ENCODE results near the gene H6PD.

Gene H6PD

DNA sequence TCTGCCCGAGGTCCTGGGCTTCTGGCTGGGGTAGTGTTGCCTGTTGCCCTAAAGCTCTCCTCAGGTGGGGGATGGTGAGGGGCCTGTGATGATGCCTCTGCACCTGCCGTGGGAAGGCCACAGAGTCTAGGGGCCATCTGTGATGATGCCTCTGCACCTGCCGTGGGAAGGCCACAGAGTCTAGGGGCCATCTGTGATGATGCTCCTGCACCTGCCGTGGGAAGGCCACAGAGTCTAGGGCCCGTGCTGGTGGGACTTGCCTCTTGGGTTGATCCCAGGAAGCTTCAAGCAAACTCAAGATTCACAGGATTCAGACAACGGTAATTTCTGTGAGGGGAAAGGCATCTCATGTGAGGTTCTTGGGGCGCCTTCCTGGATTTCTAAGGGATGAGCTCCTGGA lies 75.4 kb downstream of the H6PD start:
- Histone ChIP-seq H3K4me3 (ENCODE audit: low read length) (no peak overlapping the region), H3K9me3 (ENCODE audit: insufficient read depth, low read length) (no peaks in the 10 kb centered on the region), H3K27me3 (ENCODE audit: low read depth, low read length) (no peaks in the 10 kb centered on the region), H3K27ac (ENCODE audit: low read length) (no peak overlapping the region), H3K4me2 (ENCODE audit: low read length) (no peak overlapping the region), H3K4me1 (ENCODE audit: low read length) (no peaks in the 10 kb centered on the region), H3K79me2 (ENCODE audit: low read length) (no peaks in the 10 kb centered on the region), H3K9ac (ENCODE audit: low read length) (no peak overlapping the region), H2AFZ (ENCODE audit: low read depth, low read length) (no peak overlapping the region), H4K20me1 (ENCODE audit: insufficient read depth, low read length) (no peaks in the 10 kb centered on the region), H3K36me3 (replicated peaks; ENCODE audit: low read depth, low read length) (no peaks in the 10 kb centered on the region)
- TF ChIP-seq EZH2phosphoT487 (IDR thresholded peaks at IDR 0.05; ENCODE audit: low read depth): no peak
- TF ChIP-seq, protein P1, sequence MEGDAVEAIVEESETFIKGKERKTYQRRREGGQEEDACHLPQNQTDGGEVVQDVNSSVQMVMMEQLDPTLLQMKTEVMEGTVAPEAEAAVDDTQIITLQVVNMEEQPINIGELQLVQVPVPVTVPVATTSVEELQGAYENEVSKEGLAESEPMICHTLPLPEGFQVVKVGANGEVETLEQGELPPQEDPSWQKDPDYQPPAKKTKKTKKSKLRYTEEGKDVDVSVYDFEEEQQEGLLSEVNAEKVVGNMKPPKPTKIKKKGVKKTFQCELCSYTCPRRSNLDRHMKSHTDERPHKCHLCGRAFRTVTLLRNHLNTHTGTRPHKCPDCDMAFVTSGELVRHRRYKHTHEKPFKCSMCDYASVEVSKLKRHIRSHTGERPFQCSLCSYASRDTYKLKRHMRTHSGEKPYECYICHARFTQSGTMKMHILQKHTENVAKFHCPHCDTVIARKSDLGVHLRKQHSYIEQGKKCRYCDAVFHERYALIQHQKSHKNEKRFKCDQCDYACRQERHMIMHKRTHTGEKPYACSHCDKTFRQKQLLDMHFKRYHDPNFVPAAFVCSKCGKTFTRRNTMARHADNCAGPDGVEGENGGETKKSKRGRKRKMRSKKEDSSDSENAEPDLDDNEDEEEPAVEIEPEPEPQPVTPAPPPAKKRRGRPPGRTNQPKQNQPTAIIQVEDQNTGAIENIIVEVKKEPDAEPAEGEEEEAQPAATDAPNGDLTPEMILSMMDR (IDR thresholded peaks at IDR 0.05; ENCODE audit: low read depth, low read length): no peak

DNA sequence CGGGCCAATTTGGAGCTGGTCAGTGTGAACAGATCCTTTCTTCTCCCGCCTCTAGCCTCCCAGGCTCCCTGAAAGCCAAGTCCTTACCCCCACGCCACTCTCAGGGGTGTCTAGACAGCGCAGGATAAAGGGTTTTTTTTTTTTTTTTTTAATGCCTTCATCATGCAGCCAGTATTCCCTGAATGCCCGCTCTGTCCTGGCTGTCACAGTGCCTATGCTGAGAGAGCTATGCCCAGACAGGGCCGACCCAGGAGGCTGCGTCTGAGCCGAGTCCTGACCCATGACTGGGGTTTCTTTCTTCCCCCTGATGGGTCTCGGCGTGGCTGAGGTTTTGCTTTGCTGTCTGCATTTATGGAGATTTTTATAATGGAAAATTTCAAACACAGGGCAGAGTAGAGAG lies 76.5 kb downstream of the H6PD start:
- Histone ChIP-seq H3K9me3 (ENCODE audit: insufficient read depth, low read length) (no peaks in the 10 kb centered on the region), H3K4me3 (ENCODE audit: low read length) (no peak overlapping the region), H3K4me2 (ENCODE audit: low read length) (no peak overlapping the region), H3K27ac (ENCODE audit: low read length) (no peak overlapping the region), H3K79me2 (ENCODE audit: low read length) (no peaks in the 10 kb centered on the region), H3K4me1 (ENCODE audit: low read length) (peaks cover 8% of the 10 kb centered on the region), H3K9ac (ENCODE audit: low read length) (no peak overlapping the region), H3K27me3 (ENCODE audit: low read depth, low read length) (no peaks in the 10 kb centered on the region), H3K36me3 (replicated peaks; ENCODE audit: low read depth, low read length) (no peaks in the 10 kb centered on the region), H2AFZ (ENCODE audit: low read depth, low read length) (no peak overlapping the region), H4K20me1 (ENCODE audit: insufficient read depth, low read length) (no peaks in the 10 kb centered on the region)
- no peak for TF ChIP-seq EZH2phosphoT487 (IDR thresholded peaks at IDR 0.05; ENCODE audit: low read depth)
- TF ChIP-seq, protein P1 (IDR thresholded peaks at IDR 0.05; ENCODE audit: low read depth, low read length): no peak

- Histone ChIP-seq H3K27me3 (ENCODE audit: low read depth, low read length) (no peaks in the 10 kb centered on the region), H3K4me1 (ENCODE audit: low read length) (peaks cover 11% of the 10 kb centered on the region), H3K79me2 (ENCODE audit: low read length) (no peaks in the 10 kb centered on the region), H3K4me2 (ENCODE audit: low read length) (no peak overlapping the region), H2AFZ (ENCODE audit: low read depth, low read length) (no peak overlapping the region), H3K9ac (ENCODE audit: low read length) (no peak overlapping the region), H3K36me3 (replicated peaks; ENCODE audit: low read depth, low read length) (no peaks in the 10 kb centered on the region), H3K27ac (ENCODE audit: low read length) (no peak overlapping the region), H3K4me3 (ENCODE audit: low read length) (no peak overlapping the region), H3K9me3 (ENCODE audit: insufficient read depth, low read length) (no peaks in the 10 kb centered on the region), H4K20me1 (ENCODE audit: insufficient read depth, low read length) (no peaks in the 10 kb centered on the region)
- TF ChIP-seq EZH2phosphoT487 (IDR thresholded peaks at IDR 0.05; ENCODE audit: low read depth): no peak
- TF ChIP-seq, protein P1 (IDR thresholded peaks at IDR 0.05; ENCODE audit: low read depth, low read length): no peak
These were observed 76.9 kb downstream of the H6PD start for GRCh38 chr1:9311479-9311878.

GRCh38 chr1:9312168-9312720 lies 77.7 kb downstream of the H6PD start:
- H3K4me2 ChIP-seq (ENCODE audit: low read length): no peak overlapping the region
- H4K20me1 ChIP-seq (ENCODE audit: insufficient read depth, low read length): no peaks in the 10 kb centered on the region
- no peak overlapping the region for H3K4me3 ChIP-seq (ENCODE audit: low read length)
- H3K4me1 ChIP-seq (ENCODE audit: low read length): peaks cover 11% of the 10 kb centered on the region
- no peaks in the 10 kb centered on the region for H3K27me3 ChIP-seq (ENCODE audit: low read depth, low read length)
- H3K36me3 ChIP-seq (replicated peaks; ENCODE audit: low read depth, low read length): no peaks in the 10 kb centered on the region
- no peaks in the 10 kb centered on the region for H3K9me3 ChIP-seq (ENCODE audit: insufficient read depth, low read length)
- no peak overlapping the region for H2AFZ ChIP-seq (ENCODE audit: low read depth, low read length)
- TF ChIP-seq, protein P1 (IDR thresholded peaks at IDR 0.05; ENCODE audit: low read depth, low read length): no peak
- no peak for TF ChIP-seq EZH2phosphoT487 (IDR thresholded peaks at IDR 0.05; ENCODE audit: low read depth)
- no peaks in the 10 kb centered on the region for H3K79me2 ChIP-seq (ENCODE audit: low read length)
- H3K9ac ChIP-seq (ENCODE audit: low read length): no peak overlapping the region
- no peak overlapping the region for H3K27ac ChIP-seq (ENCODE audit: low read length)
